ENCODE results near the gene TMEM72. TPM values are rescaled to one million over a fixed set of nuclear protein-coding genes. Genes with fewer than 3 reads are reported as not detected.
A peak's percentile ranks its signal among the peaks of the same experiment; 100 is the strongest.

The TMEM72 gene
- total and polyA plus RNA-seq, 2 of the 13 experiments (the other 11 are each of a cell fraction or from before 2014, with no cell fraction given), result 0.04 TPM; not detected in 1

DNA sequence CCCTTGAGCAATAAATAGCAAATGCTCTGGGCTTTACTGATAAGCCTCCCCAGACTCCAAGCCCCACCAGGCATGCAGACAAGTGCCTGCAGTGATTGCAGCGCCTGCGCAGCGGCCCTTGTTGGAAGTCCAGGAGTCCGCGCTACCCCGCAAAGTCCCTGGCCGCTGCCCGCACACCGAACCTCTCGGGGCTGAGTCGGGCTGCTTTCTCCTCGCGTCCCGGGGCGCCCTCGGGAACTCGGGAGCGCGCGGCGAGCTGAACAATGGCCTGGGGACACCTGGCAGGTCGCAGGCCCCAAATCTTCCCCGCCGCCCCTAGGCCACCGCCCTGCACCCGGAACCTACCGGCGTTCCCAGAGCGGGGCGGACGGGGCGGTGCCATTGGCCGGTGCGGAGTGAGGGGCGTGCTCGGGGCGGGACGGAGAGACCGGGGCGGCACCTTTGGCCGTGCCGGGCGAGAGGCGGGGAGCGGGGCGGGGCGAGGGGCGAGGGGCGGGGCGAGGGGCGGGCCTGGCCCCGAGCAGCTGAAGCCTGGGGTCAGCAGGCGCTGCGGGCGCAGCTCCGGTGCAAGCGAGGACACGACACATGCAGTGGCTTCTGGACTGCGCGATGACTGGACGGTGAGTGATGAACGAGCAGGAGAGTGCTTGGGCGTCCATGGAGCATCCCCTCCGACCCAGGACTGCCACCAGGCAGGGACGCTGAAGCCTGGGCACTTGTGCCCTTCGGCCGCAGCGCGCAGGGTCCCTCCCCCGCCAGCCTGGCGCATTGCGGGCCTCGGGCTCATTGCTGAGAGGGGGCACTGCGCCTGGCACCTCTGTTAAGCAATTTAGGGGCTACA, 48.3 kb downstream of the TMEM72 start, which contains the start of gene RASSF4 (continued):
- TF ChIP-seq, protein P1, sequence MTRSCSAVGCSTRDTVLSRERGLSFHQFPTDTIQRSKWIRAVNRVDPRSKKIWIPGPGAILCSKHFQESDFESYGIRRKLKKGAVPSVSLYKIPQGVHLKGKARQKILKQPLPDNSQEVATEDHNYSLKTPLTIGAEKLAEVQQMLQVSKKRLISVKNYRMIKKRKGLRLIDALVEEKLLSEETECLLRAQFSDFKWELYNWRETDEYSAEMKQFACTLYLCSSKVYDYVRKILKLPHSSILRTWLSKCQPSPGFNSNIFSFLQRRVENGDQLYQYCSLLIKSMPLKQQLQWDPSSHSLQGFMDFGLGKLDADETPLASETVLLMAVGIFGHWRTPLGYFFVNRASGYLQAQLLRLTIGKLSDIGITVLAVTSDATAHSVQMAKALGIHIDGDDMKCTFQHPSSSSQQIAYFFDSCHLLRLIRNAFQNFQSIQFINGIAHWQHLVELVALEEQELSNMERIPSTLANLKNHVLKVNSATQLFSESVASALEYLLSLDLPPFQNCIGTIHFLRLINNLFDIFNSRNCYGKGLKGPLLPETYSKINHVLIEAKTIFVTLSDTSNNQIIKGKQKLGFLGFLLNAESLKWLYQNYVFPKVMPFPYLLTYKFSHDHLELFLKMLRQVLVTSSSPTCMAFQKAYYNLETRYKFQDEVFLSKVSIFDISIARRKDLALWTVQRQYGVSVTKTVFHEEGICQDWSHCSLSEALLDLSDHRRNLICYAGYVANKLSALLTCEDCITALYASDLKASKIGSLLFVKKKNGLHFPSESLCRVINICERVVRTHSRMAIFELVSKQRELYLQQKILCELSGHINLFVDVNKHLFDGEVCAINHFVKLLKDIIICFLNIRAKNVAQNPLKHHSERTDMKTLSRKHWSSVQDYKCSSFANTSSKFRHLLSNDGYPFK (CRISPR knock-in tag; IDR thresholded peaks at IDR 0.05; ENCODE audit: borderline replicate concordance), result peak; percentile 61; the same call in 1 of the 2 replicates
- TF ChIP-seq, protein P2, sequence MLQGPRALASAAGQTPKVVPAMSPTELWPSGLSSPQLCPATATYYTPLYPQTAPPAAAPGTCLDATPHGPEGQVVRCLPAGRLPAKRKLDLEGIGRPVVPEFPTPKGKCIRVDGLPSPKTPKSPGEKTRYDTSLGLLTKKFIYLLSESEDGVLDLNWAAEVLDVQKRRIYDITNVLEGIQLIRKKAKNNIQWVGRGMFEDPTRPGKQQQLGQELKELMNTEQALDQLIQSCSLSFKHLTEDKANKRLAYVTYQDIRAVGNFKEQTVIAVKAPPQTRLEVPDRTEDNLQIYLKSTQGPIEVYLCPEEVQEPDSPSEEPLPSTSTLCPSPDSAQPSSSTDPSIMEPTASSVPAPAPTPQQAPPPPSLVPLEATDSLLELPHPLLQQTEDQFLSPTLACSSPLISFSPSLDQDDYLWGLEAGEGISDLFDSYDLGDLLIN (CRISPR knock-in tag; IDR thresholded peaks at IDR 0.05; ENCODE audit: borderline replicate concordance), result no peak
- TF ChIP-seq RBFOX2 (IDR thresholded peaks at IDR 0.05; ENCODE audit: low read depth, low read length) (peak; percentile 97), FOXJ3 (CRISPR knock-in tag; IDR thresholded peaks at IDR 0.05; ENCODE audit: borderline replicate concordance) (no peak; the same call in 1 of the 2 replicates), ZNF30 (CRISPR knock-in tag; IDR thresholded peaks at IDR 0.05) (no peak), ZSCAN30 (CRISPR knock-in tag; IDR thresholded peaks at IDR 0.05) (0 out of 2 replicates have a peak, but pooled peaks have one; percentile 37), MAFF (IDR thresholded peaks at IDR 0.05; ENCODE audit: low read depth, low read length) (no peak), ZNF558 (CRISPR knock-in tag; IDR thresholded peaks at IDR 0.05; ENCODE audit: borderline replicate concordance) (peak; percentile 45; the same call in 1 of the 2 replicates), TFDP2 (CRISPR knock-in tag; IDR thresholded peaks at IDR 0.05) (peak; percentile 54; the same call in 1 of the 2 replicates), KAT2B (IDR thresholded peaks at IDR 0.05; ENCODE audit: borderline replicate concordance, low read depth, low read length) (no peak), ZFP36L2 (CRISPR knock-in tag; IDR thresholded peaks at IDR 0.05) (no peak), ZNF180 (CRISPR knock-in tag; IDR thresholded peaks at IDR 0.05; ENCODE audit: borderline replicate concordance, low read depth) (peak; percentile 25; the same call in 1 of the 2 replicates), ZNF746 (CRISPR knock-in tag; IDR thresholded peaks at IDR 0.05) (no peak), SIX4 (CRISPR knock-in tag; IDR thresholded peaks at IDR 0.05) (no peak), IKZF5 (CRISPR knock-in tag; IDR thresholded peaks at IDR 0.05) (peak; percentile 63; the same call in 1 of the 2 replicates), IKZF1 (IDR thresholded peaks at IDR 0.05) (no peak)
- TF ChIP-seq, protein P3, sequence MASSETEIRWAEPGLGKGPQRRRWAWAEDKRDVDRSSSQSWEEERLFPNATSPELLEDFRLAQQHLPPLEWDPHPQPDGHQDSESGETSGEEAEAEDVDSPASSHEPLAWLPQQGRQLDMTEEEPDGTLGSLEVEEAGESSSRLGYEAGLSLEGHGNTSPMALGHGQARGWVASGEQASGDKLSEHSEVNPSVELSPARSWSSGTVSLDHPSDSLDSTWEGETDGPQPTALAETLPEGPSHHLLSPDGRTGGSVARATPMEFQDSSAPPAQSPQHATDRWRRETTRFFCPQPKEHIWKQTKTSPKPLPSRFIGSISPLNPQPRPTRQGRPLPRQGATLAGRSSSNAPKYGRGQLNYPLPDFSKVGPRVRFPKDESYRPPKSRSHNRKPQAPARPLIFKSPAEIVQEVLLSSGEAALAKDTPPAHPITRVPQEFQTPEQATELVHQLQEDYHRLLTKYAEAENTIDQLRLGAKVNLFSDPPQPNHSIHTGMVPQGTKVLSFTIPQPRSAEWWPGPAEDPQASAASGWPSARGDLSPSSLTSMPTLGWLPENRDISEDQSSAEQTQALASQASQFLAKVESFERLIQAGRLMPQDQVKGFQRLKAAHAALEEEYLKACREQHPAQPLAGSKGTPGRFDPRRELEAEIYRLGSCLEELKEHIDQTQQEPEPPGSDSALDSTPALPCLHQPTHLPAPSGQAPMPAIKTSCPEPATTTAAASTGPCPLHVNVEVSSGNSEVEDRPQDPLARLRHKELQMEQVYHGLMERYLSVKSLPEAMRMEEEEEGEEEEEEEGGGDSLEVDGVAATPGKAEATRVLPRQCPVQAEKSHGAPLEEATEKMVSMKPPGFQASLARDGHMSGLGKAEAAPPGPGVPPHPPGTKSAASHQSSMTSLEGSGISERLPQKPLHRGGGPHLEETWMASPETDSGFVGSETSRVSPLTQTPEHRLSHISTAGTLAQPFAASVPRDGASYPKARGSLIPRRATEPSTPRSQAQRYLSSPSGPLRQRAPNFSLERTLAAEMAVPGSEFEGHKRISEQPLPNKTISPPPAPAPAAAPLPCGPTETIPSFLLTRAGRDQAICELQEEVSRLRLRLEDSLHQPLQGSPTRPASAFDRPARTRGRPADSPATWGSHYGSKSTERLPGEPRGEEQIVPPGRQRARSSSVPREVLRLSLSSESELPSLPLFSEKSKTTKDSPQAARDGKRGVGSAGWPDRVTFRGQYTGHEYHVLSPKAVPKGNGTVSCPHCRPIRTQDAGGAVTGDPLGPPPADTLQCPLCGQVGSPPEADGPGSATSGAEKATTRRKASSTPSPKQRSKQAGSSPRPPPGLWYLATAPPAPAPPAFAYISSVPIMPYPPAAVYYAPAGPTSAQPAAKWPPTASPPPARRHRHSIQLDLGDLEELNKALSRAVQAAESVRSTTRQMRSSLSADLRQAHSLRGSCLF (CRISPR knock-in tag; IDR thresholded peaks at IDR 0.05; ENCODE audit: borderline replicate concordance), result no peak
